TTC549 (cell line): ENCODE measurements around the gene LIPM.

Source experiments
- FAIRE-seq: peaks from 2 replicates; lab custom pipeline; 2012; peaks lifted over from hg19 to GRCh38; lab: Jason Lieb, UNC

LIPM gene, protein sequence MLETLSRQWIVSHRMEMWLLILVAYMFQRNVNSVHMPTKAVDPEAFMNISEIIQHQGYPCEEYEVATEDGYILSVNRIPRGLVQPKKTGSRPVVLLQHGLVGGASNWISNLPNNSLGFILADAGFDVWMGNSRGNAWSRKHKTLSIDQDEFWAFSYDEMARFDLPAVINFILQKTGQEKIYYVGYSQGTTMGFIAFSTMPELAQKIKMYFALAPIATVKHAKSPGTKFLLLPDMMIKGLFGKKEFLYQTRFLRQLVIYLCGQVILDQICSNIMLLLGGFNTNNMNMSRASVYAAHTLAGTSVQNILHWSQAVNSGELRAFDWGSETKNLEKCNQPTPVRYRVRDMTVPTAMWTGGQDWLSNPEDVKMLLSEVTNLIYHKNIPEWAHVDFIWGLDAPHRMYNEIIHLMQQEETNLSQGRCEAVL

DNA sequence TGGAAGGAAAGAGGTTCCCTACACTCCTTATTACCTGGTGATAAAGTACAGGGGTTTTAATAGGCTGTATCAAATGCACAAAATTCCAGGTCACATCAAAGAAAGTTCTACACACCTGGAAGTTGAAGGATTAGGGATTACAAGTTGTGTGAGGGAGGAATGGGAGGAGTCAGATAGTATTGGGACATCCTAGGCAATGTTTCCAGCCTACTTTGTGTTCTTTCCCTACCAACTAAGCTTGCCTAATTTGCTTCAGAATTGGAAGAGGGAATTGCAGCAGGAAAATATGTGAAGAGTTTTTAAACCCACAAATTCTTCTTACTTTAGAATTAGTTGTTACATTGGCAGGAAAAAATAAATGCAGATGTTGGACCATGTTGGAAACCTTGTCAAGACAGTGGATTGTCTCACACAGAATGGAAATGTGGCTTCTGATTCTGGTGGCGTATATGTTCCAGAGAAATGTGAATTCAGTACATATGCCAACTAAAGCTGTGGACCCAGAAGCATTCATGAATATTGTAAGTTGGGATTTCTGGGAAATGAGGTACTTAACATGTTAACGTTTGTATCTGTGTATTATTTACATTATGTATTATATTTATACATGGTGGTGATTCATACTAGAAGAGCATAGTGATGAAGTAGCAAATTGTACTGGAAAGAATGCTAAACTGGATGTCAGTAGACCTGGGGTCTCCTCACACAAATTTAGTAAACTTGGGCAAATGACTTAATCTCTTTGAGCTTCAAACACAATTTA is at the start of gene LIPM:
LIPM (plus strand) TSS at position 208 of the 763 bp plus-strand sequence; CDS start at position 375, 167 bp downstream.
- no peak for FAIRE-seq

DNA sequence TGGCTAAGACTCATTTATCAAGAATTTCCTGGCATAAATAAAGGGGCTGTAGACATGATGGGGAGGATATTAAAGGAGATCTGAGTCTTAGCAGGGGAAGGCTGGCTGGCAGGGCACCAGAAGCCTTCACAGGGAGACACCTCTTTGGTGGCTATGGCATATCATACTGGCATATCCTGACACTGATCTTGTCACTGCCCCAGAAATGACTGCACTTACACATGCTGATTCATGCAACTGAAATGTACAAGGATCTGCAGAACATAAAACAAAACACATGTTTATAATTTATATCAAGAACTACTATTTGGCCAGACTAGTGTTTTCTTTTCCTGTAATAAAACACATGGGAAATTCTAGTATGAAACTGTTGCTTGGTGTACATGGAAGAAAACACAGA is 48.2 kb upstream of the LIPM start:
- FAIRE-seq, result no peak

DNA sequence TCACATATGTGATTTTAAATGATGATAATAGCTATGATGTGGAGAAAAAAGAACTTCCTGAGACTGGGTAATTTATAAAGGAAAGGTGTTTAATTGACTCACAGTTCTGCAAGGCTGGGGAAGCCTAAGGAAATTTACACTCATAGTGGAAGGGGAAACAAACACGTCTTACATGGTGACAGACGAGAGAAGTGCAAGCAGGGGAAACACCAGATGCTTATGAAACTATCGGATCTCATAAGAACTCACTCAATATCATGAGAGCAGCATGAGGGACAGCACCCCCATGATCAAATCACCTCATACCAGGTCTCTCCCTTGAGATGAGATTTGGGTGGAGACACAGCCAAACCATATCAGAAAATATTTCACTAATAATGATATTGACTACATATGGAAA is 46.8 kb upstream of the LIPM start:
- FAIRE-seq, result no peak

DNA sequence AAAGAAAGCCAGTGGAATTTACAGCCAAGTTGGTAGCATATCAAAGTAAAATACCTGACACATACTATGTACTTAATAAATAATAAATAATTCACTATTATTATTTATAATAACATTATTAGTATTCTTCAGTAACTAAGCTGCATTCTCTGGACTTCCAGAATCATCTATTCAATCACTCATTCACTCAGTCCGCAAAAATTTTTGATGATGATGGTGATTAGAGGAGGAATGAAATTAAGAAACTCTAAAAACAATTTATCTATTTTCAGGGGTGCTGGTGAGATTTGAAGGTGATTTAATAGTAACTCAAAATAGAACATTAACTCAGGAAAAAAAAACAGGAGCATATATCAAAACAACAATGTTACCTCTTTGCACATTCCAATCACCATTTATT is 45.9 kb upstream of the LIPM start:
- no peak for FAIRE-seq

DNA sequence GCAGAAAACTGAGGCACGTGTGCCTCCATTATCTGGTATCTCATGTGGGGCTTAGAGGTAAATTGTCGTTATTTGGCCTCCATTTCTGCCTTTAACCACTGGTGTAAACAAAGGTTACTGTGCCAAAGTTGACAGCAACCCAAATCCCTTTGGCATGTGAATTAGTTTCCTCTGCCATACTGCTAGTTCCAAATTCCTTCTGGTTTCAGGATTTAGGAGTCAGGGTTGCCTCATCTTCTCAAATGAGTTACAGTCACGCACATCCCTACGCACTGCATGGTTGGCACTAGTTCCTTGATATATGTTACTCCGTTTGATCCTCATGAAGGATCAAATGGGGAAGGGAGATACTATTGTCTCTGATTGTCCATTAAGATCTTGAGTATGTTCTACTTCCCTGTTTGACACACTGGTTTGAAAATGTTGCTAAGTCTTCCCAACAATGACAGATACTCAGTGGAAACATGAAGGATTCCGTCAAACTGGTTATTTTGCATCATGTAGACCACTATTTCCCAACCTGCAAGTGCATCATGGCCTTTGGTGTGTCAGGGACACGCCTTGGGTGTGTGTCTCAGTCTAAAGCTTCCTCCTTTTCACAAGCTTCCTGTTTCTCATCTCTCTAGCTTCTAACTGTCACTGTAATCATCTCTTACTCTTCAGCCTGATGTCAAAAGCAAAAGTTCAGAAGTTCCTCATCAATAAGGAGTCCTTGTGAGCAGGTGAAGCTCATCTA is 43.0 kb upstream of the LIPM start, which contains the start of gene LIPN:
LIPN (plus strand) TSS at position 655 of the 736 bp plus-strand sequence. CDS start 1,386 bp downstream, outside the sequence.
- FAIRE-seq, result no peak

DNA sequence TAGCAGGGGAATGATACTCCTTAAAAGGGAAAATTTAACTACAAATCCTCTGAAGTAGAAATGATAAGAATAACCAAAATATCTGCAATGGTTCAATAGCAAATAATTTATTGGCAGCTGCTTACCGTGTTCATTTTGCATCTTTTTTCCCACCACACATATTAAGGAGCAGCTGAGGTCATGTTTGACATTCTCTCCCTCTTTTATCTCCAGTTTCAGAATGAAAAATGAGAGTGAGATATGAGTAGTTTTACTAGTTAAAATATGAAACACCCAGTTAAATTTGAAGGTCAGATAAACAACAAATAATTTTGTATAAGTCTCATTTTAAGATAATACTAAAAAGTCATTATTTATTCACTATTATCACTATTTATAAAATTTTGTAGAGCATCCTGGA is 39.6 kb upstream of the LIPM start:
- no peak for FAIRE-seq

DNA sequence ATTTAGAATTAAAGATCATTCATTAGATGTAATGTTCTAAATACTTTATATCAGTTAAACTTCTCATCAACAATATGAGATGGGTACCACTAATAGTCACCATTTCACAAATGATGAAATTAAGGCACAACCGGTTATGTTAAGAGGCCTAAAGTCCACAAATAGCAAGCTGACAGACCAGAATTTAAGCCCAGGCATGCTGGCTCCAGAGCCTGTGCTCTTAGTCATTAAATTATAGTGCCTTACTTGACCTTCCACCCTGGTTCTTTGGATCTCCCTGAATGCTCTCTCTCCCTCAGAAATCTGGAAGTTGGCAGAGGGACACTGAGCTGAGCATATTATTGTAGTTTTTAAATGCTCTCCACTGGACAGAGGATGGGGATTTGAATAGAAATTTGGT is 39.1 kb upstream of the LIPM start:
- FAIRE-seq, result no peak

DNA sequence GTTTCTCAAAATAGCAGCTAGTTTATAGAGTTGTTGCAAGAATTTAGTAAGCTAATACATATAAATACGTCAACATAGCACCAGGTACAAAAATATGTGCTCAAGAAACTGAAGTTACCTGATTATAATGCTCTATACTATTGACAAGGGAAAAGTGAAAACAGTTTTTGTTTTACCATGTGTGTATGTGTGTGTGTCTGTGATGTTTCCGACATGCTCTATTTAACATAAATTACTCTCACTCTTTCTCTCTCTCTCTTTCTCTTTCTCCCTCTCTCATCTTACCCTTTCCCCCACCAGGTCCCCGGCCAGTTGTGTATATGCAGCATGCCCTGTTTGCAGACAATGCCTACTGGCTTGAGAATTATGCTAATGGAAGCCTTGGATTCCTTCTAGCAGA is 38.4 kb upstream of the LIPM start:
- no peak for FAIRE-seq

DNA sequence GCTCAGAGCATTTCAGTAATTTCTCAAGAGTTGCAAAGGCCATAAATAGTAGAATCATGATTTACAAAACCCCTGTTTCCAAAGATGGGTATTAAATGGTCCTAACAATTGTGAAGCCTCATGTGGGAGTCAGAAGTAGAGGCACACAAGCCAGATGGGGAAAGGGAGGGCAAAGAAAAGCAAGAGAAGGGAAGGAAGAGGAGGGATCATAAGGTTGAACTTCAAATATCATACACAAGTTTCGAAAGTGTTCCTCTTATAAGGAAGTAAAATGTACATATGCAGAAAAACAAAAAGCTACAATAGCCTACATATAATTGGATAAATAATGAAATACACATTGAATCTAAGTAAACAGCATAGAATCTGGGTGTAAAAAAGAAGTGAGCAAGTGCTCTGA is 36.7 kb upstream of the LIPM start:
- FAIRE-seq, result no peak

DNA sequence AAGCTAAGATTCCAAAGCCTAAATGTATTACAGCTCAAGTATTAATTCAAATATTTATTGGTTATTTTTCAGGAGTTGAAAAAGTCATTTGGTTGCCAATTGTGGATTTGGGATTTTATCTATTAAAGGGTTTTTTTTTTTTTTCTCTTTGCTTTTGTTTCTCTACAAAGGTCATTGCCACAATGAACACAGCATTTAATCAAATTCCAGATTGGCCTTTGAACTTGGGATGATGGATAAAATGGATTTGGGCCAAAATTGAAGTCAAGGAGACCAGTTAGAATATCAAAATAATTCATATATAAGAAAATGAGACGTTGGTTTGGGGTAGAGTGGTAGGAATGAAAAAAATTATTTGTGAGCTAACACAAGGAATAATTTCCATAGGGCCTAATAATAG is 33.1 kb upstream of the LIPM start:
- no peak for FAIRE-seq

DNA sequence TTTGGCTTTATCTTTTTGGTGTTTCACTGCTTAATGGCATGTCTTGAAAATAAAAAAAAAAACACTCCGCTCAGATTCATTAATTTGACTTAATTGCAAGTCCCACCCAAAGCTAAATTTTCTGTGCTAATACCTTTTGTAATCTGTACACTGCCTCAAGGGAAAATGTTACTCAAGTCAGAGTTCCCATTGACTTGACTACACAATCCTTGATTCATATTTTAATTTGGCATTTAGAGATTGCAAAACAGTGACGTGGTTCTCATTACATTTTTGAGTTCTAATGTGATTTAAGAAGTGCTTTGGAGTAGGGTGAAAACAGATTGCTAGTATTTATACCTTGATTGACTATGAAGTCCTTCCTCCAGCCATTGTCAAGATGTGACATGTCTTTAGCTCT is 21.3 kb upstream of the LIPM start:
- FAIRE-seq, result no peak

DNA sequence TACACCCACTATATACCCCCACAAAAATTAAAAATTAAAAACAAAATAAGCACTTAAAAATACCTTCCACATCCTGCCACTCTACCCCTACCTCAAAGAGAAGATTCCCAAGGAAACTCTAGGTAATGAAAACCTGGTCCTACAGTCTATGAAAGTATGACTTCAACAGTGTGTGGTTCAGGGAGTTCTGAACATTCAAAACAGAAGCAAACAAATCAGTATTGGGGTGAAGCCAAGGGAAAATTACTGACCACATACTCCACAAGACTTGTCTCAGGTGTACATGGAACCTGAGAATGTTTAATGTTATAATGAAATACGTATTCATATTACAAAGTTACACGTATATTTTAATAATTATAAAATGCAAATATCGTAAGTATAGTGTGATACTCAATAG is 20.3 kb upstream of the LIPM start:
- no peak for FAIRE-seq

DNA sequence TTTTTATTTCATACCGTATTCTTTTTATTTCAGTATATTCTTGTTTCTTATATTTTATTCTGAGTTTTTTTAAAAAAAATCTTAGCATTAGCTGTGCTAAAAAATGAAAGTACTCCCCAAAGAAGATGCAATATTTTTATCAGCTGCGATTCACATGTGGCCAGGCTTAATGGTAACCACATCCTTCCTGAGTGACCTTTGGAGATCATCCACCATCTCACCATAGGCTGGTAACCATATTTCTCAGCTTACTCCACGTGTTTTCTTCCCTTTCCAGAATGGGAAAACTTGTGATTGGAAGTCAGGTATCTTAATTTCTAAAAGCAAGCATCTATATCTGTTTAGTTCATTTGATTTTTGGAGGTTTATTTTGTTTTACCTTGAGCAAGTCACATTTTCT is 18.8 kb upstream of the LIPM start:
- FAIRE-seq, result no peak

DNA sequence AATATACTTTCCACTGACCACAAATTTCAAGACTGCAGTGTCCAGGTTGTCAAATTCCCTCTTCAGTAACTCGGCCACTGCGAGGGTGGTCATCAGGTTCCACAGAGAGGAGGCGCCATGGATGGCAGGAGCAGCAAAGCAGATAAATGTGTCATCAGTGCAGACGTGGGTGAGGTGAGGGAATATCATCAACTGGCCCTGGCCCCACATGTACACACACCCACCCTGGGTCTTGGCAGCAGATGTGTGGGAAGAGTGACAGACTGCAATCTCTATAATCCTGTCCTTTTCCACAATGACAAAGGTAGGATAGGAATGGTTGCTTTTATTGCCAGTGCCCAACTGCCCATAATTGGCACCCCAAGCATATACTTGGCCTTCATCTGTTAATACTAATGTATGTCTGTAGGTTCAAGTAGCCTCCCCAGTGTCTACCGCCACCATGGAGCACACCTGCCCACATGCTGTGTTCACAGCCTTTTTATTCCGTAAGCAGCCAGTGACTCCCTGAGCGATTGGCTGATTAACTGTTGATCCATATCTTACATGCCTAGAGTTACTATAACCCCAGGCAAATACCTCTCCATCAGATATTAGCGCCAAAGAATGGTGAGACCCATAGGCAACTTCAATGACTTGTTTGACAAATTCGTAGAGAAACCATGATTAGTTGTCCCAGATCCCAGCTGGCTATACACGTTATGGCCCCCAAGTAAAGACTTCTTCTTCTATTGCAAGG is 16.3 kb upstream of the LIPM start:
- no peak for FAIRE-seq

DNA sequence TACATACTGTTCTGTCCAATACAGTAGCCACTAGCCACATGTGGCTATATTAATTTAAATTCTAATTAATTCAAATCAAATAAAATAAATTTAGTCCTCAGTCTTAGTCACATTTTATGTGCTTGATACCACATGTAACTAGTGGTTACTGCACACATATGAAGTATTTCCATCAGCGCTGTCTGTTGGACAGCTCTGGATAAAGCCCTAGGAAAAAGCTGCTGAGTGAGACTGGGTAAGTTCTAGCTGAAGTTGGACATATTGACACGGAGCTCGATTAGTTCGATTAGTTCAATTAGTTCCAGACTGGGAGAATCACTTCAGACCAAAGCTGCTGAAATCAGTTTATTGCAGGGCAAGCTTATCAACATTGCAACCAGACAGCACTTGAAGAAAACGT is 15.1 kb upstream of the LIPM start:
- no peak for FAIRE-seq

DNA sequence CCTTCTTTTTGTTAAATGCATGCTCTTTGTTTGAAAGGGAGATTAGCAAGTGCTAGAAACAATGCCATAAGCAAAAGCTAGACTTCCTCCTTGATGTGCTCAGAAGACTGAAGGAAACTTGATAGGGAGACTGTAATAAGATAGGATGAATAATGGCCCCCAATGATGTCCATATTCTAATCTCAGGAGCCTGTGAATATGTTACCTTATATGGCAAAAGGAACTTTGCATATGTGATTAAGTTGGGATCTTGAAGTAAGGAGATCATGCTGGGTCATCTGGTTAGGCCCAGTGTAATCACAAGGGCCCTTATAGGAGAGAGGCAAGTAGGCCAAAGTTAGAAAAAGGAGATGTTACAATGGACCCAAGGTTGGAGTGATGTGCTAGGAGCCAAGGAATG is 13.6 kb upstream of the LIPM start:
- FAIRE-seq, result no peak

DNA sequence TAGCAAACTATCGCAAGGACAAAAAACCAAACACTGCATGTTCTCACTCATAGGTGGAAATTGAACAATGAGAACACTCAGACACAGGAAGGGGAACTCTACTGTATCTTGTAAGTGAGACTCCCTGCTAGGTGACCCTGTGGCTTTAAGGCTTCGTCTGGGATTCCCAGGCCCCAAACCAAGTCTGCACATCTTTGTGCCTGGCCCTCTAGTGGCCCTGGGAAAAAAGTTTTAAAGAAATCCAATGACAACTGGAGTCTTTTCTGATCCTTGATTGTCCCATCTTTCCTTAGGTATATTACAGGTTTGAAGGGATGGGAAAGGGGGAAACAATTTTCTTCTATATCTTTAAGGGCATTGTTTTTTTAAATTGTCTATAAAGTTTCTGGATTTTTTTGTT is 10.6 kb upstream of the LIPM start:
- no peak for FAIRE-seq

DNA sequence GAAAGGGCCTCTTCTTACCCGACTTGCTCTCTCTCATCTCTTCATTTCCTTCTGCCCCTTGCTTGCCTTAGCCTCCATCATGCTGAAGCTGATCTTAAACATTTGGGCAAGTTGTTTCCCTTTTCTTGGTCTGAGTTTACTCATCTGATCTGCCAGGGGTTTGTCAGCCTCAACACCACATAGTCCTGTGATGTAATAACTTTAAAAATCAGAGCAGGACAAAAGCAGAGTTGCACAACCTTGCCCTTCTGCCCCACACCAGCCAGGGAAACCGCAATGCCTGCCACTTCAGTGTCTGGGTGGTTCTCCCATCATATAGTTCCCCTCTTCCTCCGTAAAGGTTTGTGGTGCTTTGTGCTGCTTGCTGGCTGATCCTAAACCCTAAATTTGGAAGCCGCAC is 9.9 kb upstream of the LIPM start:
- FAIRE-seq, result no peak

DNA sequence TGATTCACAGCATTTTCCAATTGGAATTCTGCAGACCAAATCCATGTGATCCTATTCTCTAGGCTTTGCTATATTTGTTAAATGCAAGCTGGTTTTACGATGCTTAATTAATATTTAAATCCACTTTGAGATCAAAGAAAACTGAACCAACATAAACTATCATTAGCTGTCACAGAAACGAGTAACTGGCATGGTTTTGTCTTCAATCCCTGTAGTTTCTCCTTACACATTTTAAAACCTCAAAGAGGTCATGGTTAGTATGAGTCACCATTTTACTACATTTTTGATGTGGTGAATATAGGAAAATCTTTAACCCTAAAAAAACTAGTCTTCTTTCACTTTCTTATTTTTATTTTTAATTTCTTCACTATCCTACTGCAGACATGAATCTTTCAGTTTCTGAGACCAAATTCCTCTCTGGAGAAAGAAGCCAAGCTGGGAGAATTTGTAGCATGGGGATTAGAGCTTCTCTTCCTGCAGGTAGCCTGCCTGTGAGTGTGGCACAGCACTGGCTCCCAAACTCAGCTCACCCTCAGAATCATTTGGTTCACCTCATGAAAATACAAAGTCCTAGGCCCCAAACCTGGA is 8.7 kb upstream of the LIPM start:
- no peak for FAIRE-seq

DNA sequence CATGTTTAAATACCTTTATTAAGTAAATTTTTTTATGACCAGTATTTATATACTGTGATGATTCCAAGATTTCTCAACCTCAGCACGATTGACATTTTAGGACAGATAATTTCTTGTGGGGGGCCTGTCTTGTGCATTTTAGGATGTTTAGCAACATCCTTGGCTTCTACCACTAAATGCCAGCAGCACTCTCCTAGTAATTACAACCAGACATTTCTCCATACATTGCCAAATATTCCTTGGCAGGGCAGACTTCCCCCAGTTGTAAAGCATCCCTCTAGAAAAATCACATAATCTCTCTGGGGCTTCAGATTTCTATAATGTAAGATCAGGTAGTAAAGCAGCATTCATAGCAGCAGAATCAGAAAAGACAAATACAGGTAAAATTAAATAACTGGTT is 7.8 kb upstream of the LIPM start:
- no peak for FAIRE-seq

DNA sequence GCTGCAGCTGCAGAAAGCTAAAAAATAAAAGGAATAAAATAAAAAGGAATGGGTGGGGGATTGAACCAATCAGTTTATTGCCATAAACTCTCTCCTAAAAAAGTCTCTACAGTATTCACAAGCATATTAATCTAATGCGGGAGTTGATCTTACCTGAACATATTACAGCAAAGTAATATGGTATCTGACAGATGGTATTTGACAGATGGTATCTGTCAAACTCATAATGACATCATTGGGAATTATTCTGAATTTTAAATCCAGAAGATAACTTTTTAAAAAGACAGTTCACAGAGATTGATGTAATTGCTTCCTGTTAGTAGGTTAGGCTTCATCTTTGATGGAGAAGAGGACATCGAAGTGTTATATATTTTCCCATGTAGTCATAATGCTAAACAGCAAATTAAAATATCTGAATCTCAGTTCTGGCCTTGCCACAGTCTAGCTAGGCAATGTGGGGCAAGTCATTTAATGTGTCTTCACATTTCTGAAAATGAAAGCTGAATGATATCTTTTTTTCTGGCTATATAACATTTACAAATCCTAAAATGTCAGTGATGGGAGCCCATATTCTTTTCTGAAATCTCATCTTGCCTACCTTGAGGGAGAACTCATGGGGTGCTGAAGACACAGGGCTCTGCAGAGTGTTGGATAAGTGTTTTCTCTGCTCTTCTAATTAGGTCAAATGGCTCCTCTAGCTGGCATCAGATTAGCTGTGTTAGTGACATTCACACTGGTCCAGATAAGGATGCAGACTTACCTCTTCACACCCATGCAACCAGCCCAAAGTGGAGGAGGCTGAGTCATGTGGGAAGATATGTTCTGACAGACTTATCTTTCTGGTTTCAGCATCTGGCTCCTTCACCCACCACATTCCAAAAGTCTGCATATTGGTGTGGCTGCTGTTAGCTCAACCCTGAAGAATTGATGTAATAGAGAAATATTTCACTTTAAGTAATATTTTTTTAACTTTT is 2.1 kb upstream of the LIPM start:
- FAIRE-seq, result no peak
